ENCODE data around the gene VAMP1. TPM values are rescaled to one million over a fixed set of nuclear protein-coding genes. Genes with fewer than 3 reads are reported as not detected.

Gene VAMP1
- total RNA-seq, 2 donors from 2014 or later, result 2.9 to 5.9 TPM

- intact Hi-C loops (cut with DNase I), result loop anchor here (5.0 kb wide), 1 partner anchor 37 kb away; no protein-coding TSS in a partner anchor
Measured at GRCh38 chr12:6464531-6464930, 5.9 kb downstream of the VAMP1 start.

GRCh38 chr12:6463858-6464257 lies 6.6 kb downstream of the VAMP1 start:
- H3K36me3 ChIP-seq (replicated peaks in 1 of 2; ENCODE audit: insufficient read depth in 1 of 2, low read depth in 2 of 2), result peaks cover 4 to 6% of the 10 kb centered on the region in 2 donors

More at GRCh38 chr12:6464531-6464930, 5.9 kb downstream of the VAMP1 start:
- Histone ChIP-seq H3K27ac (no peak overlapping the region), H3K36me3 (replicated peaks in 1 of 2; ENCODE audit: insufficient read depth in 1 of 2, low read depth in 2 of 2) (peaks cover 4% of the 10 kb centered on the region in 2 donors), H3K4me1 (peaks cover 19% of the 10 kb centered on the region), H3K9me3 (no peaks in the 10 kb centered on the region), H3K27me3 (no peaks in the 10 kb centered on the region), H3K4me3 (no peak overlapping the region)
- WGBS, 2 donors, result 85 to 92% methylated on average over 8 of the region's 8 CpGs
- DNase-seq (no peak), ATAC-seq (no peak)
- TF ChIP-seq CTCF (IDR thresholded peaks at IDR 0.05) (no peak), POLR2A (IDR thresholded peaks at IDR 0.05) (no peak)

GRCh38 chr12:6463216-6463615 lies 7.3 kb downstream of the VAMP1 start:
- intact Hi-C loops (cut with DNase I), result loop anchor here (5.0 kb wide), 1 partner anchor 36 kb away; no protein-coding TSS in a partner anchor
- no peak for ATAC-seq
- Histone ChIP-seq H3K36me3 (replicated peaks in 1 of 2; ENCODE audit: insufficient read depth in 1 of 2, low read depth in 2 of 2) (peaks cover 4 to 12% of the 10 kb centered on the region in 2 donors), H3K27ac (no peak overlapping the region), H3K4me3 (no peak overlapping the region), H3K4me1 (peaks cover 6% of the 10 kb centered on the region), H3K27me3 (no peaks in the 10 kb centered on the region), H3K9me3 (no peaks in the 10 kb centered on the region)
- DNase-seq, result no peak
- 62 to 88% methylated on average over 6 to 7 of the region's 7 CpGs for WGBS, 2 donors
- TF ChIP-seq POLR2A (IDR thresholded peaks at IDR 0.05) (no peak), CTCF (IDR thresholded peaks at IDR 0.05) (no peak)

More at GRCh38 chr12:6463858-6464257, 6.6 kb downstream of the VAMP1 start:
- WGBS, 2 donors, result 79 to 86% methylated on average over 6 of the region's 6 CpGs
- Histone ChIP-seq H3K4me3 (no peak overlapping the region), H3K27me3 (no peaks in the 10 kb centered on the region), H3K4me1 (peaks cover 12% of the 10 kb centered on the region), H3K27ac (no peak overlapping the region), H3K9me3 (no peaks in the 10 kb centered on the region)
- TF ChIP-seq CTCF (IDR thresholded peaks at IDR 0.05) (no peak), POLR2A (IDR thresholded peaks at IDR 0.05) (no peak)
- no peak for DNase-seq
- ATAC-seq, result no peak
- intact Hi-C loops (cut with DNase I), result loop anchor here (5.0 kb wide), 1 partner anchor 37 kb away; no protein-coding TSS in a partner anchor

- DNase-seq (no peak), ATAC-seq (no peak)
- no peak for TF ChIP-seq CTCF (IDR thresholded peaks at IDR 0.05)
- TF ChIP-seq POLR2A (IDR thresholded peaks at IDR 0.05), result no peak
- 81 to 89% methylated on average over 14 of the region's 14 CpGs for WGBS, 2 donors
- Histone ChIP-seq H3K9me3 (no peaks in the 10 kb centered on the region), H3K27ac (peak overlapping the region in 1 of 4 donors; percentile 59), H3K27me3 (no peaks in the 10 kb centered on the region), H3K4me1 (no peaks in the 10 kb centered on the region), H3K4me3 (no peak overlapping the region), H3K36me3 (replicated peaks in 1 of 2; ENCODE audit: insufficient read depth in 1 of 2, low read depth in 2 of 2) (peaks cover 4 to 18% of the 10 kb centered on the region in 2 donors)
- intact Hi-C loops (cut with DNase I), result loop anchor here (5.0 kb wide), 1 partner anchor 35 kb away; no protein-coding TSS in a partner anchor
Measured at GRCh38 chr12:6462234-6462995, 8.1 kb downstream of the VAMP1 start.

Data from body of pancreas (tissue), 4 donors.